GM18520 (cell line): ENCODE results near the gene SAMM50.

ENCODE experiments used
- ATAC-seq: cut with Tn5 transposase; IDR thresholded peaks from one replicate; pipeline ENCODE4 v1.9.1; 2021; ENCODE audit not compliant: unreplicated experiment

Gene SAMM50

GRCh38 chr22:44026630-44027511, 71.6 kb downstream of the SAMM50 start:
- ATAC-seq = peak; percentile 30

- ATAC-seq = no peak
Observed at GRCh38 chr22:44028091-44028490, 72.8 kb downstream of the SAMM50 start.

- no peak for ATAC-seq
Observed at GRCh38 chr22:44029069-44029468, 73.8 kb downstream of the SAMM50 start.

GRCh38 chr22:44030051-44030701, 74.9 kb downstream of the SAMM50 start:
- ATAC-seq = no peak

- no peak for ATAC-seq
Observed at GRCh38 chr22:44030702-44031082, 75.5 kb downstream of the SAMM50 start.

- ATAC-seq = no peak
Observed at GRCh38 chr22:44031158-44031952, 76.1 kb downstream of the SAMM50 start.

- ATAC-seq = no peak
Observed at GRCh38 chr22:44032126-44032730, 77.0 kb downstream of the SAMM50 start.

- no peak for ATAC-seq
Observed at GRCh38 chr22:44033287-44033686, 78.0 kb downstream of the SAMM50 start.

GRCh38 chr22:44033694-44034093, 78.5 kb downstream of the SAMM50 start:
- no peak for ATAC-seq

GRCh38 chr22:44037519-44038375, 82.5 kb downstream of the SAMM50 start:
- ATAC-seq = no peak

- ATAC-seq = no peak
Observed at GRCh38 chr22:44039566-44040171, 84.4 kb downstream of the SAMM50 start.

GRCh38 chr22:44042249-44043218, 87.3 kb downstream of the SAMM50 start:
- no peak for ATAC-seq

GRCh38 chr22:44045145-44045544, 89.9 kb downstream of the SAMM50 start:
- ATAC-seq = no peak
